Melanocyte of skin (primary cell): ENCODE results near the gene GCG. TPM values are rescaled to one million over a fixed set of nuclear protein-coding genes. Genes with fewer than 3 reads are reported as not detected.

Source experiments
- total RNA-seq, 2 donors: library from RNA; depleted of rRNA; stranded (reverse); fragments of >200 nt; gene quantifications; 2 replicates each; pipeline ENCODE4 v1.2.3, GENCODE V29; 2012

GCG gene
- not detected for total RNA-seq

GRCh38 chr2:162152147-162152546 lies at the start of gene GCG:
Gene GCG (minus strand): TSS chr2:162152247. CDS start chr2:162149178, 3,069 bp downstream.

Other genes starting within 250 kb of the GCG start
- 100 to 1,000 TPM; 126 to 176 TPM for gene DPP4, start 78.0 kb downstream of the GCG start, total RNA-seq
- 10 to 100 TPM; 10.3 TPM for gene FAP, start 91.2 kb upstream of the GCG start, total RNA-seq
- 100 to 1,000 TPM; 106 to 150 TPM for gene IFIH1, start 166.4 kb upstream of the GCG start, total RNA-seq
- gene GCA, start 191.9 kb upstream of the GCG start, total RNA-seq: 10 to 100 TPM in 1 of 2 donors, 1 to 10 TPM in 1; 7.2 to 18.3 TPM